Measurements from ENCODE around the gene NPY5R.

Gene NPY5R

DNA sequence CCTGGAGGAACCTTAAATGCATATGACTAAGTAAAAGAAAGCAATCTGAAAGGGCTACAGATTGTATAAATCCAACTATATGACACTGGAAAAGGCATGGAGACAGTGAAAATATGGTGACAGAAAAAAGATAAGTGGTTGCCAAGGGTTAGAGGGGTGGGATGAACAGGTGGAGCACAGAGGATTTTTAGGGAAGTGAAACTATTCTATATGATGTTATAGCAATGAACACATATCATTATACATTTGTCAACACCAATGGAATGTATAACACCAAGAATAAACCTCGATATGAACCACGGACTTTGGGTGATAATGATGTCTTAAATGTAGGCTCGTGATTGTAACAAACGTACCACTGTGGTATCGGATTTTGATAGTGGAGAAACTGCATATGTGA lies 40.7 kb downstream of the NPY5R start:
- Histone ChIP-seq H3K9ac (ENCODE audit: low read depth in 1 of 2, low read length in 2 of 2) (no peak overlapping the region), H3K36me3 (ENCODE audit: control insufficient read depth in 2 of 2, insufficient read depth in 2 of 2, low read length in 2 of 2) (no peaks in the 10 kb centered on the region), H3K4me1 (ENCODE audit: control insufficient read depth in 2 of 2, insufficient read depth in 2 of 2, low read length in 2 of 2) (peaks cover 2 to 9% of the 10 kb centered on the region in 2 donors), H3K9me3 (ENCODE audit: control insufficient read depth in 2 of 2, low read length in 2 of 2) (no peaks in the 10 kb centered on the region), H3K27ac (ENCODE audit: low read depth in 2 of 2, low read length in 2 of 2) (no peak overlapping the region), H3K4me3 (ENCODE audit: low read length in 2 of 2) (no peak overlapping the region), H3K27me3 (ENCODE audit: control insufficient read depth in 2 of 2, insufficient read depth in 2 of 2, low read length in 2 of 2) (no peaks in the 10 kb centered on the region)

DNA sequence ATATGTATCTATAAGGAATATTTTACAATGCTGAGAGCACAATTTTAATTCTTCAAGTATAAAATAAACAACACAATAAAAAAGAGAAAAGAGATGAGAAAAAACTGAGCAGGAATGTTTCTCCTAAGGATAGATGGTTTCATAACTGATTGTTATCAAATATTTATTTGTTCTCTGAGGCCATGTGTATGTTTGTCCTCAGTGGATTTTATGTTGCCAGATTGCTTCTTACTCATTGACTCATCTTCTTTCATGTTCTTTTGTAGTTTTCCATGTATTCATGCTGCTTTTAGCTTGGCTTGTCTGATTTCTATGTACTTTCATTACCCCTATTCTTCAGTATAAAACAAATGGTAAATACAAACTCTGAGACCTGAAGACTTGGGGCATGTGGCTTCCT lies 41.2 kb downstream of the NPY5R start:
- no peak overlapping the region for H3K4me3 ChIP-seq (ENCODE audit: low read length in 2 of 2)
- H3K27ac ChIP-seq (ENCODE audit: low read depth in 2 of 2, low read length in 2 of 2): no peak overlapping the region
- H3K27me3 ChIP-seq (ENCODE audit: control insufficient read depth in 2 of 2, insufficient read depth in 2 of 2, low read length in 2 of 2): no peaks in the 10 kb centered on the region
- peaks cover 2 to 9% of the 10 kb centered on the region in 2 donors for H3K4me1 ChIP-seq (ENCODE audit: control insufficient read depth in 2 of 2, insufficient read depth in 2 of 2, low read length in 2 of 2)
- H3K9me3 ChIP-seq (ENCODE audit: control insufficient read depth in 2 of 2, low read length in 2 of 2): no peaks in the 10 kb centered on the region
- H3K9ac ChIP-seq (ENCODE audit: low read depth in 1 of 2, low read length in 2 of 2): no peak overlapping the region
- no peaks in the 10 kb centered on the region for H3K36me3 ChIP-seq (ENCODE audit: control insufficient read depth in 2 of 2, insufficient read depth in 2 of 2, low read length in 2 of 2)

DNA sequence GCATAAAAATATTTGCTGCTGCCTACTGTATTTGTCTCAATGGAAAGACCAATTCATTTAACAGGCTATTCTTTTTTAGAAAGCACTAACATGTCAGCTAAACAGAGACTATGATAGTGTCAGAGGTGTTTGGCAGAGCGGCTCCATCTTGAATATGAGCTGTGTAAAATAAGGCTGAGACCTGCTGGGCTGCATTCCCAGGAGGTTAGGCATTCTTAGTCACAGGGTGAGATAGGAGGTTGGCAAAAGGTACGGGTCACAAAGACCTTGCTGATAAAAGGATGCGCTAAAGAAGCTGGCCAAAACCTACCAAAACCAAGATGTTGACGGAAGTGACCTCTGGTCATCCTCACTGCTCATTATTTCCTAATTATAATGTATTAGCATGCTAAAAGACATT lies 41.8 kb downstream of the NPY5R start:
- no peak overlapping the region for H3K9ac ChIP-seq (ENCODE audit: low read depth in 1 of 2, low read length in 2 of 2)
- no peaks in the 10 kb centered on the region for H3K36me3 ChIP-seq (ENCODE audit: control insufficient read depth in 2 of 2, insufficient read depth in 2 of 2, low read length in 2 of 2)
- no peaks in the 10 kb centered on the region for H3K9me3 ChIP-seq (ENCODE audit: control insufficient read depth in 2 of 2, low read length in 2 of 2)
- H3K27ac ChIP-seq (ENCODE audit: low read depth in 2 of 2, low read length in 2 of 2): no peak overlapping the region
- no peak overlapping the region for H3K4me3 ChIP-seq (ENCODE audit: low read length in 2 of 2)
- no peaks in the 10 kb centered on the region for H3K27me3 ChIP-seq (ENCODE audit: control insufficient read depth in 2 of 2, insufficient read depth in 2 of 2, low read length in 2 of 2)
- peaks cover 2 to 8% of the 10 kb centered on the region in 2 donors for H3K4me1 ChIP-seq (ENCODE audit: control insufficient read depth in 2 of 2, insufficient read depth in 2 of 2, low read length in 2 of 2)

DNA sequence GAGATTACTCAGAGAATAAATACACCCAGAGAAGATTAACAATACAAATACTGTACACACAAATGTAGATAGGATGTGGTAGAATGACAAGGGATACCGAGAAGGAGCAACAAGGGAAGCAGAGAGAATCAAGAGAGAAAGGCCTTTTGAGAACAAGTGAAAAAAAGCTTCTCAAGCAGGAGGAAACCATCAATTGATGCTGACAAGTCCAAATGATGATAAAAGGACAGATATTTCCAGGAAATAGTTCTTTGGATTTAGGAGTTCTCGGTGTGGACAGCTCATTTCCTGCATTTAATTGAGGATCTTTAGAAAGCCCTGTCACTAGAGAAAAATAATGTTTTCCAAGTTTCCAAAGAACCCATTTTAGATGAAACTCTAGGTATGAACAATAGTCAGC lies 48.1 kb downstream of the NPY5R start:
- Histone ChIP-seq H3K9ac (ENCODE audit: low read depth in 1 of 2, low read length in 2 of 2) (no peak overlapping the region), H3K9me3 (ENCODE audit: control insufficient read depth in 2 of 2, low read length in 2 of 2) (no peaks in the 10 kb centered on the region), H3K4me3 (ENCODE audit: low read length in 2 of 2) (no peak overlapping the region), H3K4me1 (ENCODE audit: control insufficient read depth in 2 of 2, insufficient read depth in 2 of 2, low read length in 2 of 2) (no peaks in the 10 kb centered on the region), H3K36me3 (ENCODE audit: control insufficient read depth in 2 of 2, insufficient read depth in 2 of 2, low read length in 2 of 2) (no peaks in the 10 kb centered on the region), H3K27me3 (ENCODE audit: control insufficient read depth in 2 of 2, insufficient read depth in 2 of 2, low read length in 2 of 2) (no peaks in the 10 kb centered on the region), H3K27ac (ENCODE audit: low read depth in 2 of 2, low read length in 2 of 2) (no peak overlapping the region)

DNA sequence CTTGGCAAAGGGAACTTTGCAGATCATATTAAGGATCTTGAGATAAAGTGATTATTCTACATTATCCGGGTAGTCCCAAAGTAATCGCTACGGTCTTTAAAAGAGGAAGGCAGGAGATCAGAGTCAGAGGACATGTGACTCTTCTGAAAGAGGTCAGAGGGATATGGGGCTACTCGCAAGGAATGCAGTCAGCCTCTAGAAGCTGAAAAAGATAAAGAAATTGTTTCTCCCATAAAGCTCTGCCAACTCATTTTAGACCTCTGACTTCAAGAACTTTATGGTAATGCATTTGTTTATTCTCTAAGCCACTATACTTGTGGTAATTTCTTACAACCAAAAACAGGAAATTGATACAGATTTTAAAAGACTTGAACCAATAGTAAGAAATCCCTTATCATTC lies 48.6 kb downstream of the NPY5R start:
- H3K27ac ChIP-seq (ENCODE audit: low read depth in 2 of 2, low read length in 2 of 2): no peak overlapping the region
- no peaks in the 10 kb centered on the region for H3K4me1 ChIP-seq (ENCODE audit: control insufficient read depth in 2 of 2, insufficient read depth in 2 of 2, low read length in 2 of 2)
- no peaks in the 10 kb centered on the region for H3K36me3 ChIP-seq (ENCODE audit: control insufficient read depth in 2 of 2, insufficient read depth in 2 of 2, low read length in 2 of 2)
- no peak overlapping the region for H3K4me3 ChIP-seq (ENCODE audit: low read length in 2 of 2)
- no peak overlapping the region for H3K9ac ChIP-seq (ENCODE audit: low read depth in 1 of 2, low read length in 2 of 2)
- no peaks in the 10 kb centered on the region for H3K9me3 ChIP-seq (ENCODE audit: control insufficient read depth in 2 of 2, low read length in 2 of 2)
- no peaks in the 10 kb centered on the region for H3K27me3 ChIP-seq (ENCODE audit: control insufficient read depth in 2 of 2, insufficient read depth in 2 of 2, low read length in 2 of 2)

DNA sequence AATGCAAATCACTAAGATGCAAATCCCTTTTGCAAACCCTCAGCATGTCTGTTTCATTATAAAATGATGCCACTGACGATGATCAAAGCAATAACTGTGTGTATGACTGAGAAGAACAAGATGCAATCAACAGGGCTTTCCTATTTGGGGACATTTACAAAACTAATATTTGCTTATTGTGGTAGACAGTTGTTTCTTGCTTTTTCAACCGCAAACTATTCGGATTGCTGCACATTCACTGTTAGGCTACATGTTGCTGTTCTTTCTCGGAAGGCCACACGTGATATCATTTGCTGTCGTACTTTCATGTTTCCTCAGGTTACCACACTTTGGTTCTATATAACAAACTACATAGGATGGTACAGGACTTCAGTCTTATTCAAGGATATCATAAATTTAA lies 49.8 kb downstream of the NPY5R start:
- H3K9me3 ChIP-seq (ENCODE audit: control insufficient read depth in 2 of 2, low read length in 2 of 2): no peaks in the 10 kb centered on the region
- H3K36me3 ChIP-seq (ENCODE audit: control insufficient read depth in 2 of 2, insufficient read depth in 2 of 2, low read length in 2 of 2): no peaks in the 10 kb centered on the region
- H3K9ac ChIP-seq (ENCODE audit: low read depth in 1 of 2, low read length in 2 of 2): no peak overlapping the region
- H3K27me3 ChIP-seq (ENCODE audit: control insufficient read depth in 2 of 2, insufficient read depth in 2 of 2, low read length in 2 of 2): no peaks in the 10 kb centered on the region
- H3K27ac ChIP-seq (ENCODE audit: low read depth in 2 of 2, low read length in 2 of 2): no peak overlapping the region
- H3K4me1 ChIP-seq (ENCODE audit: control insufficient read depth in 2 of 2, insufficient read depth in 2 of 2, low read length in 2 of 2): no peaks in the 10 kb centered on the region
- H3K4me3 ChIP-seq (ENCODE audit: low read length in 2 of 2): no peak overlapping the region

DNA sequence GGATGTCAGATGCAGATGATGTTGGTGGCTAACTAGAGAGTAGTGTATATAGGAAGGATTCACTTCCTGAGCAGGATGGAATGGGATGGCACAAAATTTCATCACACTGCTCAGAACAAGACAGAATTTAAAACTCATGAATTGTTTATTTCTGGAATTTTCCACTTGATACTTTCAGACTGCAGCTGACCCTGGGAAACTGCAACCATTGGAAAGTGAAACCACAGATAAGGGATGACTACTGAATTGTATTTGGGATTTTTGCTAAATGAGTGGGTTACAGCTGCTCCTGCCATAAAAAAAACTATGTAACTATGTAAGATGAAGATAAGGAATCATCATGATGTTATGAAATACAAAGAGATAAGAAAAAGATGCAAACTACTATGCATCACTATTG lies 51.4 kb downstream of the NPY5R start:
- Histone ChIP-seq H3K4me3 (ENCODE audit: low read length in 2 of 2) (no peak overlapping the region), H3K36me3 (ENCODE audit: control insufficient read depth in 2 of 2, insufficient read depth in 2 of 2, low read length in 2 of 2) (no peaks in the 10 kb centered on the region), H3K9ac (ENCODE audit: low read depth in 1 of 2, low read length in 2 of 2) (no peak overlapping the region), H3K27me3 (ENCODE audit: control insufficient read depth in 2 of 2, insufficient read depth in 2 of 2, low read length in 2 of 2) (no peaks in the 10 kb centered on the region), H3K4me1 (ENCODE audit: control insufficient read depth in 2 of 2, insufficient read depth in 2 of 2, low read length in 2 of 2) (no peaks in the 10 kb centered on the region), H3K27ac (ENCODE audit: low read depth in 2 of 2, low read length in 2 of 2) (no peak overlapping the region), H3K9me3 (ENCODE audit: control insufficient read depth in 2 of 2, low read length in 2 of 2) (no peaks in the 10 kb centered on the region)

DNA sequence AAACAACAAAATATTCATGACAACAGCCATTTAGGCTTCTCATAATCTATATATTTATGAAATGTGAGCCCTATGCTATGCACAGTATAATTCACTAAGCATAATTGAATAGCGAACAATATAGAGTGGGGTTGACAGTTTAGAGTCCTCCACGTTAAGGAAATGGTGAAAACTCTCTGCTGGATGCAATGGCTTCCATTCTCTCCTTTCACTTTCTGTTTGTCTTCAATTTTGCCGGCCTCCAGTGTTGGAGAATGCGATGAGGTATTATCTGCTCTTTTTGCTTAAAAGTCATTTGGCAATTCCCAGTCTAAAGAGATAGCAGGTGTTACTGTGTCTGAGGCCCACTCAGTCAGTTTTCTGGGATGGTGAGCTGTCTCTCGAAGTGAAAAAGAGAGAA lies 52.1 kb downstream of the NPY5R start:
- Histone ChIP-seq H3K36me3 (ENCODE audit: control insufficient read depth in 2 of 2, insufficient read depth in 2 of 2, low read length in 2 of 2) (no peaks in the 10 kb centered on the region), H3K4me3 (ENCODE audit: low read length in 2 of 2) (peak overlapping the region in 1 of 2 donors; percentile 20), H3K9ac (ENCODE audit: low read depth in 1 of 2, low read length in 2 of 2) (no peak overlapping the region), H3K9me3 (ENCODE audit: control insufficient read depth in 2 of 2, low read length in 2 of 2) (no peaks in the 10 kb centered on the region), H3K4me1 (ENCODE audit: control insufficient read depth in 2 of 2, insufficient read depth in 2 of 2, low read length in 2 of 2) (no peaks in the 10 kb centered on the region), H3K27ac (ENCODE audit: low read depth in 2 of 2, low read length in 2 of 2) (no peak overlapping the region), H3K27me3 (ENCODE audit: control insufficient read depth in 2 of 2, insufficient read depth in 2 of 2, low read length in 2 of 2) (no peaks in the 10 kb centered on the region)

DNA sequence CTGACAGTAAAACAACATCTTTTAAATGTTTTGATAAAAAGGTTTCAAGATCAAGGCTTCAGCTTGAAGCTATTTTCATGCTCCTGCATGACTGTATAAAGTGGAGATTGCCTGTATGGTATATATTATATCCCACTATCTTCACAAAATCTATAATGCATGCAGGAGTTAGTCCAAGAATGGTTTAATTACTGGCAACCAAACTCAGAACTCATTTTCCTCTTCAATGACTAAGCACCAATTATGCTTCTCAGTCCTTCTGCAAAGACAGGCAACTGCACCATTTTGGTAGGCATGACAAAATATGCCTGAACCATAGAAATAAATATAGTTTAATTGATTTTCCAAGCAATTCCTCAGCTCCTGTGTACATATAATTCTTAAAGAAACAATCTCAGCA lies 54.5 kb downstream of the NPY5R start:
- Histone ChIP-seq H3K27ac (ENCODE audit: low read depth in 2 of 2, low read length in 2 of 2) (no peak overlapping the region), H3K9ac (ENCODE audit: low read depth in 1 of 2, low read length in 2 of 2) (no peak overlapping the region), H3K9me3 (ENCODE audit: control insufficient read depth in 2 of 2, low read length in 2 of 2) (no peaks in the 10 kb centered on the region), H3K27me3 (ENCODE audit: control insufficient read depth in 2 of 2, insufficient read depth in 2 of 2, low read length in 2 of 2) (no peaks in the 10 kb centered on the region), H3K4me1 (ENCODE audit: control insufficient read depth in 2 of 2, insufficient read depth in 2 of 2, low read length in 2 of 2) (no peaks in the 10 kb centered on the region), H3K4me3 (ENCODE audit: low read length in 2 of 2) (no peak overlapping the region), H3K36me3 (ENCODE audit: control insufficient read depth in 2 of 2, insufficient read depth in 2 of 2, low read length in 2 of 2) (no peaks in the 10 kb centered on the region)

DNA sequence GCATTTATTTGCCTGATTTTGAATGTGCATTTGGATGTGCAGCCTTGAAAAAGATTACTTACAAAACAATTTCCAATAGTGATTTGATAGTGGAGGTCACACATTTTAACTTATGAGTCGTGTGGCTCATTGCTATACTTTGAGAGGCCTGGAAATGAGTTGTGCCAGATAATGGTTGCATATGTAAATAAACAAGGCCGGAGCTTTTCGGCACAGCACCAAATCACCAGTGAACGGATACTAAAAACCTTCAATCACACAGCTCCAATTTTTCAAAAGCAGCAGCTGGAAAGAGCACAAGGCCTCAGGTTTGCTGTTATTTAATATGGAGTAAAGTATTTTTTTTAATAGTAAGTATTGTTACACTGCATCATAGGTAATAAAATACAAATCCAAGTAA lies 57.2 kb downstream of the NPY5R start:
- Histone ChIP-seq H3K9ac (ENCODE audit: low read depth in 1 of 2, low read length in 2 of 2) (no peak overlapping the region), H3K27me3 (ENCODE audit: control insufficient read depth in 2 of 2, insufficient read depth in 2 of 2, low read length in 2 of 2) (no peaks in the 10 kb centered on the region), H3K27ac (ENCODE audit: low read depth in 2 of 2, low read length in 2 of 2) (no peak overlapping the region), H3K9me3 (ENCODE audit: control insufficient read depth in 2 of 2, low read length in 2 of 2) (no peaks in the 10 kb centered on the region), H3K36me3 (ENCODE audit: control insufficient read depth in 2 of 2, insufficient read depth in 2 of 2, low read length in 2 of 2) (no peaks in the 10 kb centered on the region), H3K4me1 (ENCODE audit: control insufficient read depth in 2 of 2, insufficient read depth in 2 of 2, low read length in 2 of 2) (no peaks in the 10 kb centered on the region), H3K4me3 (ENCODE audit: low read length in 2 of 2) (no peak overlapping the region)

Data from mucosa of rectum (tissue), 2 donors.